GM18909 (cell line): ENCODE data around the gene CRTC1.

Experiments used
- ATAC-seq: cut with Tn5 transposase; IDR thresholded peaks from one replicate; pipeline ENCODE4 v1.9.1; 2021; ENCODE audit warnings: mild to moderate bottlenecking; ENCODE audit not compliant: unreplicated experiment, poor library complexity

Gene CRTC1

DNA sequence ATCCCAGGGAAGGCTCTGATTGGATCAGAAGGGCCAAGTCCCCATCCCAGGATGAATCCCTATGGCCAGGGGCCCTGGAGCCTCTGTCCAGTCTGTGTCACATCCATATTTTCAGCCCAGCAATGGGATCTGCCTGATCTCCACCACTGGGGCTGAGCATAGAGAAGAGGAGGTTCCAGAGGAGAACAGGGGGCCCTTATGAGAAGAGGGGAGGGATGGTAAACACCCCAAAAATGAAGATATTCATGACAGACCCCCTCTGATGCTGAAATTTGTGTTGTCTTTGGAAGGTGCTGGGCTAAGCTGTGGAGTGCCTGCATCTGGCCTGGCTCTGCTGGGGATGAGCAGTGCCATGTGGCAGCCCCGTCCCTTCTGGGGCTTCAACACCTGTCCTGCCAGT lies 32.2 kb upstream of the CRTC1 start:
- no peak for ATAC-seq

DNA sequence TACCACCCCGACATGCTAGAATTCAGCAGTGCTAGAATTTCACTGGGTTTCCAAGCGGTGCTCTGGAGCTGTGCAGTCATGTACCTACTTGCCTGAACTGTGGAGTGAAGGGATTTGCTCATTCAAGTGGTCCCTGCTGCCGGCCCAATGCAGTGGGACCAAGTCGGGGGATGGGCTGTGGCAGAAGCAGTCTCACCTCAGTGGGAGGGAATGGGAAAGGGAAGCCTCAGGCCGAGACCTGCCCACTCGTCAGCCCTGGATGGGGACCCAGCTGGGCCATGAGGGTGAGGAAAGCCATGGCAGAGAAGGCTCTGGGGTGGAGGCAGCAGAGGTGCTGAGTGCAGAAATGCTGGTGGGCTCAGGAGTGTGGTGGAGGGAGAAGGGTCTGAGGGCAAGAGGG lies 31.7 kb upstream of the CRTC1 start:
- ATAC-seq = no peak

GRCh38 chr19:18653853-18654252 lies 29.6 kb upstream of the CRTC1 start:
- ATAC-seq = no peak

DNA sequence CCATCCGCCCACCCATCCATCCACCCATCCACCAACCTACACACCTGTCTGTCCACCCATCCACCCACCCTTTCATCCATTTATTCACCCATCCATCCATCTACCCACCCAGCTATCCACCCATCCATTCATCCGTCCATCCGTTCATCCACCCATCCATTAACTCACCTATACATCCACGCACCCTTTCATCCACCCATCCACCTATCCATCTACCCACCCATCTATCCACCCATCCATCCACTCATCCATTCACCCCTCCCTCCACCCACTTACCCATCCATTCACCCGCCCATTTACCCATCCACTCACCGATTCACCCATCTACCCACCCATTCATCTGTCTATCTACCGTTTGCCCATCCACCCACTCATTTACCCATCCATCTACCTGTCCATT lies 29.0 kb upstream of the CRTC1 start:
- ATAC-seq = no peak

GRCh38 chr19:18655173-18655844 lies 28.2 kb upstream of the CRTC1 start:
- ATAC-seq = no peak

- ATAC-seq = no peak
Measured at GRCh38 chr19:18656337-18657086, 27.0 kb upstream of the CRTC1 start.

- no peak for ATAC-seq
Measured at GRCh38 chr19:18657590-18658365, 25.7 kb upstream of the CRTC1 start.

- ATAC-seq = no peak
Measured at GRCh38 chr19:18658366-18658855, 25.1 kb upstream of the CRTC1 start.

DNA sequence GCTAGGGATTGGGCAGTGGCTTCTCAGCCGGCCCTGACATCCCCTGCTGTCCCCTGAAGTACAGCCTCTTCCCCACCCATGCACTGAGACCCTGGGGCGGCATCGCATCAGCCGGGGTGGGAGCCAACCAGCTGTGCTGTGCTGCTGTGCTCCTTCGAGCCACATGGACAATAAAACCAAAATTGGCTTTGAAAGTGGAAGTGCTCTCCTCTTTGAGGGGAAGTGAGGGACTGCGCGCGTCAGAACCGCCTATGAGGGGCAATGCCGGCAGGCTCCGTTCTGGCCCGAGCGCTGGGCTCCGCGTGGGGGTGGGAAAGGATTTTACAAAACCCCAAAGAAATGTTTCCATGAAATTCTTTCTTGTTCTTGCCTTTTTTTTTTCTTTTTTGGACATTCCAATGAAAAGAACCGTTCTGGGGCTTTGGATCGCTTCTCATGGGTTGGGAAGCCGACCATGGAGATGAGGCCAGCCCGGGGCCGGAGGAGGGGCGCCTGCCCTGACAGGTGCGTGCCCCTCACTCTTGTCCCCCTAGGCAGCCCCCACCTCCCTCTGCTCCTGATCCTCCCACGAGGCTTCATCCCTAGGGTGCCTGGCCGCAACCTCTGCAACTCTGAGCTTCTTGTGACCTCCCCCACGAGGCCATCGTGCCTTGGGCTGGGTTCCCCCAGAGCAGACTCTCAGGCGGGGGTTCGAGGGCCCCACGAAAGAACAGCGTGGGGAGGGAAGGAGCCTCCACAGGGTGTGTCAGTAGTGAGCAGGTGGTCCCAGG lies 24.0 kb upstream of the CRTC1 start:
- ATAC-seq = no peak

DNA sequence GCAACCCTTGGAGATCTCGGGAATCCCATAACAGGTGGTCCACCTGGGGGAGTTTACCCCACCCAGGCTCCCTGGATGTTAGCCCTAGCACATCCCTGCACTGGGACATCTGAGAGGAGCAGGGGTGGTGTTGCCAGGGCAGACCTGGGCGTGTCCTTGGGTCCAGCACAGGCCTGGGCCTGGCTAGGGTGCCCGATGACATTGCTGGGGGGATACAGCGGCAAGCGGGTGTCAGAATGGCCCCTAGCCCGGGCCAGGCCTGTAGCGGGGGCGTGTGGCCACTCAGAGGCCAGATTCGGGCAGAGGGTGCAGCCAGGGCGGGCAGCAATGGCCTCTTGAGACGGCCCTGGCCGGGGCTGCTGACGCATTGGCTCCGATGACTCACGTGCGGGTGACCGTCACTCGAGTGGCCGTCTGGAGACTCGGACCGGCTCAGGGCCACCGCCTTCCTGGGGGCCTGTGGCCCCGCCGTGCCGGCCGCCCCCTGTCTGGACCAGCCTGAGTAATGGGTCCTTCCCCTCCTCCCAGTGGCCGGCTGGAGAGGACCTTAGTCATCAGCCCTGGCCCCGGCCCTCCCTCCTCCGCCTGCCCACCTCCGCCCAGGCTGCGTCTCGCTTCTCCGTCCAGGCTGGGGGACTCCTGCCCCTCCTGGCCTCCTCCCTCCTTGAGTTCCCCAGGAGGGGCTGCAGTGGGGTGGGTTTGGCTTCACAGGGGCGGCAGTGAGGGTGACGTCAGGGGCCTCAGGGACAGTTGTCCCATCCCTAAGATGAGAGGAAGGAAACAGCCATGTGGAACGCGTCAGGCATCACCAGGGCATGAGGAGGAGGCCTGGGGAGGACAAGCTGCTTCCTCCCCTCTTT lies 23.2 kb upstream of the CRTC1 start:
- ATAC-seq = no peak

DNA sequence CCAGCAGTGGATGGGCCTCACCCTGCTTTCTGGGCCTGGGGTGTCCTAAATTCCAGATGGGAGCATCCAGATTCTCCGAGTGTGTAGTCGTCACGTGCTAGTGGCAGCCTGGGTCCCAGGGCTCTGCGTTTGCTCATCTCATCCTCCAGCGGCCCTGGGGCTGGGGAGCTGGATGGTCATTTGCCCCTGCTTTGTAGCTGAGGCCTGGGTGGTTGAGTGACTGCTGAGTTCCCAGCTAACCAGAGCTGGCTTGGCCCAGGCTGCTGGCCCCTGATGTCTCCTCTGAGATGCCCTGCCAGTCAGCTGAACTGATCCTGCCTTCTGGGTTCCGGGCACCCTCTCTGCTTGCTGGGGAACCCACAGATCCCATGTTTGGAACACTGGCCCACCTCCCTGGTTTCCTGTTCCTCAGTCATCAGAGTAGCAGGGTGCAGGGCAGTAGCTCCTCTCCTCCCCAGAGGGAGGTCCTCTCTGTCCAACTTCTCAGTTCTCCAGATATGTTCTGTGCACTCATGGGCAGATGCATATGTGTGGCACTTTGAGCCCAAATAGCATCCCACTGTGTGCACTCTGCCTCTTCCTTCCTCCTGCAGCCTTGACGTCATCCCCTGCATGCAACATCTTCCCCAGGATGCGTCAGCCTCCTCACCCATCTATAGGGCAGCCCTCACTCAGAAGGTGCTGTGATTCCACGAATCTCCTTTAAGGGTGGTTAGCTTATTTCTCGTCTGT lies 22.4 kb upstream of the CRTC1 start:
- ATAC-seq = no peak

- no peak for ATAC-seq
Measured at GRCh38 chr19:18662972-18663732, 20.3 kb upstream of the CRTC1 start.

DNA sequence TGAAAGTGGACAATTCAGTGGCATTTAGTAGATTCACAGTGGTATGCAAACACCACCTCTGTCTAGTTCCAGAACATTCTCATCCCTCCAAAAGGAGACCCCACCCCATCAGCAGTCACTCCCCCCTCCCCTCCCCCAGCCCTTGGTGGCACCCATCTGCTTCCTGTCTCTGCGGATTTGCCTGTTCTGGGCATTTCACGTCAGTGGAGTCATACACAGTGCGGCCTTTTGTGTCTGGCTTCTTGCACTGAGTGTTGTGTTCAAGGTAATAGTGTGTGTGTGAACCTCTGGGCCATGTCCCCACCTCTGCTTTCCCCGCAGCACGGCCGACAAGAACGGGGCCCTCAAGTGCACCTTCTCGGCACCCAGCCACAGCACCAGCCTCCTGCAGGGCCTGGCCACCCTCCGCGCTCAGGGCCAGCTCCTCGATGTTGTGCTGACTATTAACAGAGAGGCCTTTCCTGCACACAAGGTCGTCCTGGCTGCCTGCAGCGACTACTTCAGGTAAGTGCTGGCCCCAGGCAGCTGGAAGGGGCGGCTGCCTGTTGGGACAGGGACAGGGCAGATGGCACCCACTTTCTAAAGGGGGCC lies 19.4 kb upstream of the CRTC1 start:
- no peak for ATAC-seq

GRCh38 chr19:18665771-18666202 lies 17.7 kb upstream of the CRTC1 start:
- ATAC-seq = no peak

DNA sequence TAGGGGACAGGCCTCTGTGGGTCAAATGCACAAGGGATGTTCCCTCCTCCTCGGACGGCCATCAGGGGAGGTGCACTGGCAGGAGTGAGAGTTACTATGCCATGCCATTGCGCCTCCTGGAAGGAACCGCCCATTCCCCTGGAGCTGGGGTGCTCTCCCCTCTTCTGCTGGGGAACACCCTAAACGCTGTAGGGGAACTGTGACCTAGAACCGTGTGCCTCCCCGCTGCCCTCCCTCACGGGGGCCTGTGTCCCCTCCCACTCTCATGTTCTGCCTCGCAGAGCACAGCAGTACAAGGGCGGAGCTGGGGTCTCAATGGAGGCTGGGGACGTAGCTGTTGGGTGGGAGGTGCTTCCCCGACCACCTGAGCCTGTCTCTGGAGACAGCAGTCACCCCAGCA lies 17.2 kb upstream of the CRTC1 start:
- ATAC-seq = no peak

DNA sequence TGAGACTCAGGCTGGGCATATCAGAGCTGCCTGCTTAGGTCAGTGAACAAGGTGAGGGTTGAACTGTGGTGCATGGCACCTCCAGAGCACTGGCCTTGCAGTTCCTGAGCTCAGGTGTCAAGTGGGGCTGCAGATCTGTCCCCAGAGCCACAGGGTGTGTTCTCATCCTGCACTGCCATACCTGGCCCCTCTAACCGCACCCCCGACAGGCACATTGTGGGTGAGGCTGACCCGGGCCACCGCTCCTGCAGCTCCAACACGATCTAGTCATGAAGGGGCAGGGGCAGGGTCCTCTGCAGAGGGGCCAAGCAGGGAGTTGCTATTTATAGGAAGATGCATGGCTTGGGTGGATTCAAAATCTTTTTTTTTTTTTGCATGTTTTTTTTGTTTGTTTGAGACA lies 16.7 kb upstream of the CRTC1 start:
- ATAC-seq = no peak

GRCh38 chr19:18667531-18668251 lies 15.8 kb upstream of the CRTC1 start:
- no peak for ATAC-seq
